GM12873 (cell line): Measurements from ENCODE around the gene RHBDL3.

Source experiments
- CTCF ChIP-seq: IDR thresholded peaks from 2 replicates; pipeline ENCODE4 v1.5.1; 2012; ENCODE audit warnings: low read depth, mild to moderate bottlenecking, moderate library complexity, low read length, control low read depth; ENCODE audit not compliant: insufficient read depth; ENCODE audit errors: missing control alignments

RHBDL3 gene

GRCh38 chr17:32335046-32335445 is 69.4 kb downstream of the RHBDL3 start:
- no peak for TF ChIP-seq CTCF

GRCh38 chr17:32335687-32336086 is 70.1 kb downstream of the RHBDL3 start:
- no peak for TF ChIP-seq CTCF

- TF ChIP-seq CTCF: peak; percentile 52
These were observed 75.7 kb downstream of the RHBDL3 start for GRCh38 chr17:32341141-32341856.

DNA sequence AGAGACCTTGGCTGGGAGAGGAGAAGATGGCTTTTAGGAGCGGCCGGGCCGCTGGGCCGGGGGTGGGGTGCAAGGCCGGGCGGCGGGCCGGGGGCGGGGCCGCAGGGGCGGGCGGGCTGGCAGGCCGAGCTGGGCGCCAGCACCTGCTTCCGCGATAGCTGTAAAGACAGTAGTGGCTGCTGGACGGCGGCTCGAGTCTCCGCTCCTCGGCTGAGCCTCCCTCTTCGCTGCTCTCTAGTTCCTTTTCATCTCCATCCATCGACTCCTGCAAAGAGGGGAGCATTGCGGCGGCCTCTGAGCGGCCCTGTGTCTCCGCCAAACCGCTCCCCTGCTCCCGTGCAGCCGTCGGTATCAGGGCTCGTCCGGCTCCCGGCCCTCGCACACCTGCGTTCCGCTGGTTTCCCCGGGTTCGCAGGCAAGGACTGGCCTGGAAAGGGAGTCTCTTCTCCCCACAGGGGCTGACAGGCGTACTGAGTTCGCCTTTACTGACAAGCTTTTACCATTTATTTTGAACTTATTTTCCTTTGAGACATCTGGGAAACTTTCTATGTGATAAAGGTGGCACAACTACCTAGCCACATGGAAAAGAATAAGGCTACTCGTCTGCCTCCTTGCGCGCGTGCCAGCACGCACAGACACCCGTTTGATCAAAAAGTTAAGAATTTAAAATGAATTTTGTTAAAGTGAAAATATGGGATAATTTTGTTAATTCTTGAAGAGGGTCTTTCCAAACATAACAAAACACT is 76.4 kb downstream of the RHBDL3 start, which contains the start of gene C17orf75:
C17orf75 (minus strand) TSS at position 317 of the 746 bp plus-strand sequence; CDS start at position 283, 34 bp downstream.
- TF ChIP-seq CTCF: no peak

- TF ChIP-seq CTCF: no peak
These were observed 77.1 kb downstream of the RHBDL3 start for GRCh38 chr17:32342603-32343325.

DNA sequence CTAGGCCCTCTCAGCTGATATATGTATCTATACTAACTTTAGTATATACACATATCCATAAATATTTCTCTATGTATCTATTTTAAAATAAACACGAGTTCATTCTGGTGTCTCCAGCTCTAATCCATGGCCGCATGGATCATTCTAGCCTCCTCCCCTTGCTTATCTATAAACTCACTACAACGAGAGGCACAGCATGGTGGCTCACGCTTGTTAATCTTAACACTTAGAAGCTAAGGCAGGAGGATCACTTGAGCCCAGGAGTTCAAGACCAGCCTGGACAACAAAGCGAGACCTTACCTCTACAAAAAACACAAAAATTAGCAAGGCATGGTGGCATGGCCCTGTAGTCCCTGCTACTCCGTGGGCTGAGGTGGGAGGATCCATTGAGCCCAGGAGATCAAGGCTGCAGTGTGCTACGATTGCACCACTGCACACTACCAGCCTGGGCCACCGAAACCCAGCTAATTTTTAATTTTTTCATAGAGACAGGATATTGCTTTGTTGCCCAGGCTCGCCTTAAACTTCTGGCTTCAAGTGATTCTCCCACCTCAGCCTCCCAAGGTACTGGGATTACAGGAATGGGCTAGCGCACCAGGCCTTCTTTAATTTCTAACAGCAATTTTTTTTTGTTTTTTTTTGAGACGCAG is 80.4 kb downstream of the RHBDL3 start:
- no peak for TF ChIP-seq CTCF
